Tibial nerve (tissue), 4 donors: Measurements from ENCODE around the gene COX20. TPM values are rescaled to one million over a fixed set of nuclear protein-coding genes. Genes with fewer than 3 reads are reported as not detected.

Source experiments
- total RNA-seq, 4 donors: library from RNA; depleted of rRNA; stranded (reverse); fragments of >200 nt; gene quantifications; one replicate each; pipeline ENCODE4 v1.1.0, GENCODE V29; 2016

COX20 gene
- total RNA-seq, 4 donors from 2014 or later: 20.2 to 44.4 (median 39.5) TPM

Other genes starting within 250 kb of the COX20 start
- gene DESI2, start 182.5 kb upstream of the COX20 start, total RNA-seq: 10 to 100 TPM; 18.8 to 25.5 (median 23.1) TPM
- gene HNRNPU, start 28.9 kb downstream of the COX20 start, total RNA-seq: 100 to 1,000 TPM; 344 to 503 (median 410) TPM